Chondrocyte (in vitro differentiated cells): Measurements from ENCODE around the gene CNTD1. TPM values are rescaled to one million over a fixed set of nuclear protein-coding genes. Genes with fewer than 3 reads are reported as not detected.

Source experiments
- DNase-seq: peaks from one replicate; pipeline ENCODE4 v3.0.0; 2021; ENCODE audit warnings: mixed read lengths, low spot score
- H3K27ac Mint-ChIP-seq: one replicate; pipeline ENCODE4 v1.8.0; 2021; ENCODE audit warnings: mild to moderate bottlenecking, moderate library complexity, mixed read lengths; ENCODE audit not compliant: unreplicated experiment
- H3K27me3 Mint-ChIP-seq: 2 replicates; pipeline ENCODE4 v1.8.0; 2021; ENCODE audit warnings: low read depth, mixed read lengths
- H3K36me3 Mint-ChIP-seq: 2 replicates; pipeline ENCODE4 v1.8.0; 2021; ENCODE audit warnings: low read depth, mixed read lengths
- H3K4me1 Mint-ChIP-seq: 2 replicates; pipeline ENCODE4 v1.8.0; 2021; ENCODE audit warnings: low read depth, mild to moderate bottlenecking, mixed read lengths
- H3K4me3 Mint-ChIP-seq: one replicate; pipeline ENCODE4 v1.8.0; 2021; ENCODE audit warnings: mild to moderate bottlenecking, moderate library complexity, mixed read lengths; ENCODE audit not compliant: unreplicated experiment
- H3K9me3 Mint-ChIP-seq: 2 replicates; pipeline ENCODE4 v1.8.0; 2021; ENCODE audit warnings: low read depth, mixed read lengths
- total RNA-seq: library from RNA; stranded (reverse); gene quantifications from 3 replicates; pipeline ENCODE4 v1.2.1, GENCODE V29; 2021
- TF ChIP-seq, protein P1 (sequence below): fragments of 200-600 bp; sonication (generic); IDR thresholded peaks from 2 replicates; pipeline ENCODE4 v1.5.0; 2021; ENCODE audit warnings: antibody characterized with exemption, mild to moderate bottlenecking, moderate library complexity

Gene CNTD1
- total RNA-seq, 1 donor from 2014 or later, result not detected

DNA sequence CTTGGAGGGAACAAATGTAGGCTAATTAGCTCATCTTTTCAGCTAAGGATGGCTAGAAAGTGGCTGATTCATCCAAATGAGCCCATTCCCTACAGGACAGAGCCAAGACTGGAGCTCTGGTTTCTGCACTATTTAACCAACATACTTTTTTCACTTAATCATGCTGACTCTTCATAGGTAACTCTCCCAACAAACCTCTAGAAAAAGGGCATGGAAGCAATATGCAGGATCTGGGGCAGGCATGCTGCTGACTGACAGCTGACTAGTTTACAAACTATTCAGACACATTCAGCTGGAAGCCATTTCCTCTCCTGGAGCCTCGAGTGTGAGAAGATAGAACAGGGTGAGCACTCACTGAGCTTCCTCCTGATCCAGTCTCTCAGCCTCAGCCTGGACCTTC, 19.2 kb downstream of the CNTD1 start:
- peaks cover 13% of the 10 kb centered on the region for H3K4me1 Mint-ChIP-seq
- H3K27ac Mint-ChIP-seq, result peak overlapping the region; percentile 22
- H3K4me3 Mint-ChIP-seq, result no peak overlapping the region
- H3K36me3 Mint-ChIP-seq, result peaks cover 39% of the 10 kb centered on the region
- TF ChIP-seq, protein P1, sequence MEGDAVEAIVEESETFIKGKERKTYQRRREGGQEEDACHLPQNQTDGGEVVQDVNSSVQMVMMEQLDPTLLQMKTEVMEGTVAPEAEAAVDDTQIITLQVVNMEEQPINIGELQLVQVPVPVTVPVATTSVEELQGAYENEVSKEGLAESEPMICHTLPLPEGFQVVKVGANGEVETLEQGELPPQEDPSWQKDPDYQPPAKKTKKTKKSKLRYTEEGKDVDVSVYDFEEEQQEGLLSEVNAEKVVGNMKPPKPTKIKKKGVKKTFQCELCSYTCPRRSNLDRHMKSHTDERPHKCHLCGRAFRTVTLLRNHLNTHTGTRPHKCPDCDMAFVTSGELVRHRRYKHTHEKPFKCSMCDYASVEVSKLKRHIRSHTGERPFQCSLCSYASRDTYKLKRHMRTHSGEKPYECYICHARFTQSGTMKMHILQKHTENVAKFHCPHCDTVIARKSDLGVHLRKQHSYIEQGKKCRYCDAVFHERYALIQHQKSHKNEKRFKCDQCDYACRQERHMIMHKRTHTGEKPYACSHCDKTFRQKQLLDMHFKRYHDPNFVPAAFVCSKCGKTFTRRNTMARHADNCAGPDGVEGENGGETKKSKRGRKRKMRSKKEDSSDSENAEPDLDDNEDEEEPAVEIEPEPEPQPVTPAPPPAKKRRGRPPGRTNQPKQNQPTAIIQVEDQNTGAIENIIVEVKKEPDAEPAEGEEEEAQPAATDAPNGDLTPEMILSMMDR, result no peak
- H3K27me3 Mint-ChIP-seq, result no peaks in the 10 kb centered on the region
- no peaks in the 10 kb centered on the region for H3K9me3 Mint-ChIP-seq
- no peak for DNase-seq

DNA sequence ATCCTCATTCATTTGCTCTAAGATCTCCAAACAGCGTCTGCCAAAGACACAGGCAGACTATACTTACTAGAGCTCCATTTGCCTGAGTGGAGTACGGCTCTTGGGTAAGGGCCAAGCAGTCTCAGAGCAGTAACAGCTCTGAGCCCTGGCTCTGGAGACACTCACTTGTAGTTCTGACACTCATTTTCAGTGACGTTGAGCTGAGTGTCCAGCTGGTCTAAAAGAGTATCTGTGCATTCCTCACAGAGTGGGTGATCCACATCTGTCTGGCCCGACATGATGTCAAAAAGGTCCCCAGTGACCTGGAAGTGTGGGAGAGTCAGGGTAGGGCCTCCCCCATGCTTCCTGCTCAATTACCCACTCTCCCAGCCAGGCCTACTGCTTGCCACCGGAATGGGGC, 19.7 kb downstream of the CNTD1 start:
- TF ChIP-seq, protein P1, result no peak
- H3K27me3 Mint-ChIP-seq, result no peaks in the 10 kb centered on the region
- DNase-seq, result no peak
- H3K27ac Mint-ChIP-seq, result peak overlapping the region; percentile 22
- peaks cover 39% of the 10 kb centered on the region for H3K36me3 Mint-ChIP-seq
- no peaks in the 10 kb centered on the region for H3K9me3 Mint-ChIP-seq
- no peak overlapping the region for H3K4me3 Mint-ChIP-seq
- peaks cover 16% of the 10 kb centered on the region for H3K4me1 Mint-ChIP-seq

DNA sequence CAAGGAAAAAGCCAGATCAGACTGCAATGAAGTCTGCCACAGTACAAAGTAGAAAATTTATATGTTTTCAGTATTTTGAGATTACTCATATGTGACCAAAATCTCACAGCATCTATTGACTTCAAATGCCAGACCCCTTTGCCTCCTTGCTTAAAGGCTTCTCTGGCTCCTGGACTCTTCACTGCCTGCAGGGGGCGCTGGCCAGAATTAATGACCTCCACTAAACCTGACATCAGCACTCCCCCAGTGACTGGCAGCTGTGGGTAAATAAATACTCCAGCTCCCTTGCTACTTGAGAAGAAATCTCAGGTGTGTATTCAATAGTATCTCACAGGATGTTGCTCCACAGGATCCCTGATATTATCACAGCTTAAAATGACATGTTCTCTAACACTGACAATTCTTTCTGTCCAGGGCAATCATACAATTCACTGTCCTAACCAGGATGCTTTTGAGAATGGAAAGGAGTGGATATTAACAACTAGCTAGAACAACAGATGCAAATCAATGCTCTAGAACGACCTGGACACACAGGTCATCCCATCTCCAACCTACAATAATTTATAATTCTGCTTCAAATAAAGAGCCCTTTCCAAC, 21.4 kb downstream of the CNTD1 start:
- Mint-ChIP-seq H3K4me1 (peaks cover 22% of the 10 kb centered on the region), H3K27me3 (no peaks in the 10 kb centered on the region), H3K36me3 (peaks cover 30% of the 10 kb centered on the region), H3K27ac (no peak overlapping the region), H3K4me3 (no peak overlapping the region), H3K9me3 (no peaks in the 10 kb centered on the region)
- no peak for DNase-seq
- TF ChIP-seq, protein P1, result peak; percentile 84

DNA sequence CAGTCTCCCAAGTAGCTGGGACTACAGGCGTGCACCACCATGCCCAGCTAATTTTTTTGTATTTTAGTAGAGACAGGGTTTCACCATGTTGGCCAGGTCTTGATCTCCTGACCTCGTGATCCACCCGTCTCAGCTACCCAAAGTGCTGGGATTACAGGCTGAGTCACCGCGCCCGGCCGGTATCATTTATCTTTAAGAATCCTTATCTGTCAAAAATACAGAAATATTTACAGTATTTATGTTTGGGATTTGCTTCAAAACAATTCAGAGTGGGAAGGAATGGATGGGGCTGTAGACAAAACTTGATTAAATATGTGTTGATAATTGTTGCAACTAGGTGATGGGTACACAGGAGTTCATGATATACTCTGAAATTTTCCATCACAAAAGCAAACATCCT, 22.5 kb downstream of the CNTD1 start:
- Mint-ChIP-seq H3K36me3 (peaks cover 24% of the 10 kb centered on the region), H3K4me1 (peaks cover 19% of the 10 kb centered on the region), H3K4me3 (no peak overlapping the region), H3K27ac (no peak overlapping the region), H3K9me3 (no peaks in the 10 kb centered on the region), H3K27me3 (no peaks in the 10 kb centered on the region)
- TF ChIP-seq, protein P1, result no peak
- DNase-seq, result no peak

DNA sequence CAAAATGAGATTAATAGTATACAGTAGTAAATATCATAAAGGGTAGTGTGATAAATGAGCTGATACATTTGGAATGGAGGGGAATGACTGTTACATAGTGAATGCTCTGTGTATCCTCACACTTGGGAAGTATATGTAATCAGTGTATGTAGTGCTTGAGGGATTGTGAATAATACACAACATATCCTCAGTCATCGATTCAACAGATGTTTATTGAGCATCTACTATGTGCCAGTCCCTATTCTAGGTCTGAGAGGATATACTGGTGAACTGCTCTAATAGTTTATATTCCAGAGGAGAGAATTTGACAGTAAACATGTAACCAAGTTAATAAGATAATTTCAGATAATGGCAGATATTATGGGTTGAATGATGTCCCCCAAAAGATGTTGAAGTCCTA, 28.8 kb downstream of the CNTD1 start:
- Mint-ChIP-seq H3K36me3 (no peaks in the 10 kb centered on the region), H3K4me1 (peaks cover 22% of the 10 kb centered on the region), H3K4me3 (no peak overlapping the region), H3K9me3 (no peaks in the 10 kb centered on the region), H3K27me3 (peaks cover 12% of the 10 kb centered on the region), H3K27ac (no peak overlapping the region)
- DNase-seq, result no peak
- TF ChIP-seq, protein P1, result no peak
